Measurements from ENCODE around the gene MEIOB.

- TF ChIP-seq CTCF (conservative IDR thresholded peaks at IDR 0.05 in 1 of 2, IDR thresholded peaks at IDR 0.05 in 1 of 2; ENCODE audit: extremely low read depth in 1 of 2, insufficient read depth in 1 of 2, low read depth in 1 of 2, low read length in 2 of 2): no peak
- no peak for TF ChIP-seq EZH2 (IDR thresholded peaks at IDR 0.05; ENCODE audit: borderline replicate concordance, low read length)
Observed at GRCh38 chr16:1845985-1846384, 26.0 kb downstream of the MEIOB start.

All from mammary epithelial cell (primary cell).